Measurements from ENCODE around the gene IYD.
A peak's percentile ranks its signal among the peaks of the same experiment; 100 is the strongest.

DNA sequence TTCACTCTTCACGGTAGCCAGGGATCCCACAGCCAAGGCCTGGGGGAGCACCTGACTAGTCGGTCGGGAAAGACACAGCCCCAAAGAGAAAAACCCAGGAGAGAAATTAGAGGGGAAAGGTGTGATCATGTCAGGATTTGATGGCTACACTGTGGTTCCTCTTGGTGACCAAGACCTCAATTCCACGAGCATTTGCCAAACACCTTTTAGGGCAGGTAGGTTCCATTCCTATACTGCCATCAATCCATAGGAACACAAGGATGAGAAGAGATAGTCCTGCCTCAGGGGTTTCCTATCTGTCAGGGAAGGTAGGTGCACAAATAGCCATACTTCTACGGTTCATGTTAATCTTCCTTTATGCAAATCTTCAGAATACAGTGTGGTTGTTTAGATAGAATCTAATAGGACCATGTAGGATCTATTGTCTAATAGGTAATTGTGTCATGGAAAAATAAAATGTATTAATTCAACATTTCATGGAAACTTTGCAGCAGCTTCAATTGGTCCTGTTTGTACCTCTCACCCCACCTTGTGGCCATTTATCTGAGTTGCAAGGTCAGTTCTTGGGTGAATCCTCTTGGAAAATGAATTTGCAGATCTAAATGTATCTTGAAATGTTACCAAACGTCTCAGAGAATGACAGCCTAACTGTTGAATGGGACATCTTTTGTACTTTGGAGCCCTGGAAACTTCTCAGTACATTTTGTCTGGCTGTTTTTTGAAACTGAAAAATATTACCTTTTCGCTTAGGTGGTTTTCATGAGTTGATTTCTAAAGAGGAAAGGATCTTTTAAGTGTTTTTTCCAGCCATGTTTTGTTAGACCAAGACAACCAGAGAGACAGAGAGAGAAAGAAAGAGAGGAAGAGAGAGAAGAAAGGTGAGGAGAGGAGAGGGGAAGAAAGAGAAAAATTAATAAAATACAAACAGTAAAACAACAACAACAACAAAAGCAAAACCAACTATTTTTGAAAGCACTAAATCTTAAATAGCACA, 33.7 kb upstream of the IYD start:
- TF ChIP-seq, protein P1, sequence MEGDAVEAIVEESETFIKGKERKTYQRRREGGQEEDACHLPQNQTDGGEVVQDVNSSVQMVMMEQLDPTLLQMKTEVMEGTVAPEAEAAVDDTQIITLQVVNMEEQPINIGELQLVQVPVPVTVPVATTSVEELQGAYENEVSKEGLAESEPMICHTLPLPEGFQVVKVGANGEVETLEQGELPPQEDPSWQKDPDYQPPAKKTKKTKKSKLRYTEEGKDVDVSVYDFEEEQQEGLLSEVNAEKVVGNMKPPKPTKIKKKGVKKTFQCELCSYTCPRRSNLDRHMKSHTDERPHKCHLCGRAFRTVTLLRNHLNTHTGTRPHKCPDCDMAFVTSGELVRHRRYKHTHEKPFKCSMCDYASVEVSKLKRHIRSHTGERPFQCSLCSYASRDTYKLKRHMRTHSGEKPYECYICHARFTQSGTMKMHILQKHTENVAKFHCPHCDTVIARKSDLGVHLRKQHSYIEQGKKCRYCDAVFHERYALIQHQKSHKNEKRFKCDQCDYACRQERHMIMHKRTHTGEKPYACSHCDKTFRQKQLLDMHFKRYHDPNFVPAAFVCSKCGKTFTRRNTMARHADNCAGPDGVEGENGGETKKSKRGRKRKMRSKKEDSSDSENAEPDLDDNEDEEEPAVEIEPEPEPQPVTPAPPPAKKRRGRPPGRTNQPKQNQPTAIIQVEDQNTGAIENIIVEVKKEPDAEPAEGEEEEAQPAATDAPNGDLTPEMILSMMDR (conservative IDR thresholded peaks at IDR 0.05; ENCODE audit: low read length), result peak; percentile 98
- TF ChIP-seq EZH2phosphoT487 (IDR thresholded peaks at IDR 0.05; ENCODE audit: borderline replicate concordance, low read depth, low read length), result no peak

All from OCI-LY7 (cell line).